CD4-positive, alpha-beta T cell treated with Interleukin-12 subunit alpha and Interleukin-12 subunit beta, for 1 hour (primary cell): Measurements from ENCODE around the gene PLCL1.
"Not testable (repeated sequence)": the region's sequence is repeated elsewhere in the genome, so short reads cannot be mapped to it uniquely, and the experiment has no call there.

Source experiments
- DNase-seq: peaks from one replicate; pipeline ENCODE4 v3.0.0-alpha.2; 2020

Gene PLCL1

GRCh38 chr2:198136142-198136541, 331.7 kb downstream of the PLCL1 start:
- DNase-seq = no peak

- no peak for DNase-seq
Measured at GRCh38 chr2:198137733-198138132, 333.3 kb downstream of the PLCL1 start.

GRCh38 chr2:198141726-198142125, 337.3 kb downstream of the PLCL1 start:
- no peak for DNase-seq

GRCh38 chr2:198143156-198143555, 338.8 kb downstream of the PLCL1 start:
- DNase-seq = no peak

- DNase-seq = no peak
Measured at GRCh38 chr2:198143793-198144192, 339.4 kb downstream of the PLCL1 start.

GRCh38 chr2:198144660-198145059, 340.3 kb downstream of the PLCL1 start:
- no peak for DNase-seq

- no peak for DNase-seq
Measured at GRCh38 chr2:198146346-198146940, 342.1 kb downstream of the PLCL1 start.

- DNase-seq = no peak
Measured at GRCh38 chr2:198157314-198157713, 352.9 kb downstream of the PLCL1 start.

- no peak for DNase-seq
Measured at GRCh38 chr2:198161151-198161550, 356.8 kb downstream of the PLCL1 start.

- no peak for DNase-seq
Measured at GRCh38 chr2:198162276-198162675, 357.9 kb downstream of the PLCL1 start.

- DNase-seq = no peak
Measured at GRCh38 chr2:198164843-198165242, 360.4 kb downstream of the PLCL1 start.

GRCh38 chr2:198165289-198165688, 360.9 kb downstream of the PLCL1 start:
- DNase-seq = no peak

GRCh38 chr2:198167346-198167745, 363.0 kb downstream of the PLCL1 start:
- DNase-seq = no peak

- no peak for DNase-seq
Measured at GRCh38 chr2:198168651-198169050, 364.3 kb downstream of the PLCL1 start.

GRCh38 chr2:198173242-198173641, 368.8 kb downstream of the PLCL1 start:
- DNase-seq = no peak

GRCh38 chr2:198173864-198174263, 369.5 kb downstream of the PLCL1 start:
- no peak for DNase-seq

- no peak for DNase-seq
Measured at GRCh38 chr2:198175271-198175670, 370.9 kb downstream of the PLCL1 start.

GRCh38 chr2:198177040-198177439, 372.6 kb downstream of the PLCL1 start:
- no peak for DNase-seq

GRCh38 chr2:198178766-198179165, 374.4 kb downstream of the PLCL1 start:
- DNase-seq = no peak

GRCh38 chr2:198186257-198186656, 381.9 kb downstream of the PLCL1 start:
- no peak for DNase-seq

GRCh38 chr2:198187841-198188240, 383.4 kb downstream of the PLCL1 start:
- no peak for DNase-seq

- no peak for DNase-seq
Measured at GRCh38 chr2:198188982-198189381, 384.6 kb downstream of the PLCL1 start.

- no peak for DNase-seq
Measured at GRCh38 chr2:198191651-198192050, 387.3 kb downstream of the PLCL1 start.

GRCh38 chr2:198196556-198196955, 392.2 kb downstream of the PLCL1 start:
- DNase-seq = not testable (repeated sequence)
